ENCODE data around the gene WDPCP.

DNA sequence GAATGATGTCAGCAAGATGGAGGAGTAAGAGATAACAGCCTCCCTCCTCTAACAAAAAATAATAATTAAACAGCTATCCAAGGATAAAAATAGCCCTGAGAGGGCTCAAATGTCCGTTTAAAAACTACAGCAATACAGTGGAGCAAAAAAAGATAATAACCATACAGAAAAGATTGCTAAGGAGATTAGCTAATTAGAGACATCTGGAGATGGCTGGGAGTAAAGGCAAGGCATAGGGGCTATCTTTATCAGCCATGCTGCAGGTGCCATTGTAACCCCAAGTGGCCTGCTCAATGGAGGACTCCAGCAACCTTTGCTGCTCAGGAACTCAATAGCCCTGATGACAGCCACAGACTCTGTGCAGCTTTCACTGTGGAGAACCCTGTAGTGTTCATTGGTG, 43.2 kb upstream of the WDPCP start:
- TF ChIP-seq, protein P1, sequence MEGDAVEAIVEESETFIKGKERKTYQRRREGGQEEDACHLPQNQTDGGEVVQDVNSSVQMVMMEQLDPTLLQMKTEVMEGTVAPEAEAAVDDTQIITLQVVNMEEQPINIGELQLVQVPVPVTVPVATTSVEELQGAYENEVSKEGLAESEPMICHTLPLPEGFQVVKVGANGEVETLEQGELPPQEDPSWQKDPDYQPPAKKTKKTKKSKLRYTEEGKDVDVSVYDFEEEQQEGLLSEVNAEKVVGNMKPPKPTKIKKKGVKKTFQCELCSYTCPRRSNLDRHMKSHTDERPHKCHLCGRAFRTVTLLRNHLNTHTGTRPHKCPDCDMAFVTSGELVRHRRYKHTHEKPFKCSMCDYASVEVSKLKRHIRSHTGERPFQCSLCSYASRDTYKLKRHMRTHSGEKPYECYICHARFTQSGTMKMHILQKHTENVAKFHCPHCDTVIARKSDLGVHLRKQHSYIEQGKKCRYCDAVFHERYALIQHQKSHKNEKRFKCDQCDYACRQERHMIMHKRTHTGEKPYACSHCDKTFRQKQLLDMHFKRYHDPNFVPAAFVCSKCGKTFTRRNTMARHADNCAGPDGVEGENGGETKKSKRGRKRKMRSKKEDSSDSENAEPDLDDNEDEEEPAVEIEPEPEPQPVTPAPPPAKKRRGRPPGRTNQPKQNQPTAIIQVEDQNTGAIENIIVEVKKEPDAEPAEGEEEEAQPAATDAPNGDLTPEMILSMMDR (conservative IDR thresholded peaks at IDR 0.05; ENCODE audit: low read length) = no peak
- TF ChIP-seq EZH2phosphoT487 (IDR thresholded peaks at IDR 0.05; ENCODE audit: borderline replicate concordance, low read depth, low read length) = no peak

All from OCI-LY7 (cell line).